HG02763 (cell line): ENCODE measurements around the gene EFCAB6.

Experiments
- ATAC-seq: cut with Tn5 transposase; IDR thresholded peaks from one replicate; pipeline ENCODE4 v1.9.1; 2021; ENCODE audit warnings: mild to moderate bottlenecking, moderate library complexity; ENCODE audit not compliant: unreplicated experiment

The EFCAB6 gene

GRCh38 chr22:43812149-43812842 lies at the start of gene EFCAB6:
TSS of gene EFCAB6 (minus strand) at chr22:43812305. CDS start at chr22:43782318, 29,987 bp downstream.
- ATAC-seq: peak; percentile 83

DNA sequence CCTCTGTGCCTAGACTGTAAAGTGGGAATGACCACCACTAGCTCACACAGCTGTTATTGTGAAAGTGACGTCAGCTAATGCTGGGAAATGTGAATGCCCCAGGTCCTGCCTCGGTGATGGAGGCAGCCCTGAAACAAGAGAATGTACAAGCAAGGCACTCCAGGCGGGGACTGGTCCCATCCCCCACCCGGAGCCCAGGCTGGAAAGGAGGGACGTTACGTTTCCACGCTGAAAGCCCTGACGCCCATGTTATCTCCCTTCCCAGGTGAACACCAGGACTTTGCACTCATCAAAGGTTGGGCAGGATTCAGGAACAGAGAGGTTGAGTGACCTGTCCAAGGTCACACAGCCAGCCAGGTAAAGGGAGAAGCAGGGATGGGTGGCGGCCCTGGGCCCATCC lies 49.4 kb upstream of the EFCAB6 start:
- ATAC-seq: no peak

- ATAC-seq: no peak
These were observed 48.7 kb upstream of the EFCAB6 start for GRCh38 chr22:43860831-43861230.

DNA sequence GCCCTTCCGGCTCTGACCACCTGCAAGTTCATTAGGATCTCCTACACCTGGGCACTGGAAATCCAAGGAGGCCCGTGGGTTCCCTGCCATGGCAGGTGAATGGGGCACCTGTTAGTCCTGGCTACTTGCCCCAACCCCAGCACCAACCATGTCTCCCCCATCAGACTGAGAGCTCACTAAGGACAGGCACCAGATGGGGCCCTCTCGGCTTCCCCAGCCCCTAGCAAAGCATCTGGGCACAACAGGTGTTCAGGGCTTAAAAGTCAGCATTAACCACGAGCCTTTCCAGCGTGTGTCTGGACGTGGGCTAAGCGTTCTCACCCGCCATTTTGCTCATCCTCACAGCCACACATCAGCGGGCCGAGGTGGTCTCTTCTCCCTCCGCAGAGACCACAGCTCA lies 48.0 kb upstream of the EFCAB6 start:
- no peak for ATAC-seq

- no peak for ATAC-seq
These were observed 47.5 kb upstream of the EFCAB6 start for GRCh38 chr22:43859621-43860020.

DNA sequence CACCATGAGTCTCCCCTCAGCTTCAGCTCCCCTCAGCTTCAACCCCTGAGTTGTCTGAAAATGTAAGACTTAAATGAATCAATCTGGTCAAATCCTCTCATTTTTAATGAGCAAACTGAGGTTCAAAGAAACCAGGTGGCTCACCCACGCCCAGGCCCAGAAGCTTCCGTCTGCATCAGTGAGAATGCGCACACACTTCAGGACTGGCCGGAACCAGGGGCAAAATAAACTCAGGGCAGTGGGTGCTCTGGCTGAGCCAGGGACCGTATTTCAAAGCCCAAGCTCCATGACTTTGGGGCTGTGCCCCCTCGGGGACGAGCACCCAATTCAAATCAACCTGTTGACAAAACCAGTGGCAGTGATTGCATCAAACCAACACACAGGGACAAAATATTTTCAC lies 47.1 kb upstream of the EFCAB6 start:
- ATAC-seq: no peak

DNA sequence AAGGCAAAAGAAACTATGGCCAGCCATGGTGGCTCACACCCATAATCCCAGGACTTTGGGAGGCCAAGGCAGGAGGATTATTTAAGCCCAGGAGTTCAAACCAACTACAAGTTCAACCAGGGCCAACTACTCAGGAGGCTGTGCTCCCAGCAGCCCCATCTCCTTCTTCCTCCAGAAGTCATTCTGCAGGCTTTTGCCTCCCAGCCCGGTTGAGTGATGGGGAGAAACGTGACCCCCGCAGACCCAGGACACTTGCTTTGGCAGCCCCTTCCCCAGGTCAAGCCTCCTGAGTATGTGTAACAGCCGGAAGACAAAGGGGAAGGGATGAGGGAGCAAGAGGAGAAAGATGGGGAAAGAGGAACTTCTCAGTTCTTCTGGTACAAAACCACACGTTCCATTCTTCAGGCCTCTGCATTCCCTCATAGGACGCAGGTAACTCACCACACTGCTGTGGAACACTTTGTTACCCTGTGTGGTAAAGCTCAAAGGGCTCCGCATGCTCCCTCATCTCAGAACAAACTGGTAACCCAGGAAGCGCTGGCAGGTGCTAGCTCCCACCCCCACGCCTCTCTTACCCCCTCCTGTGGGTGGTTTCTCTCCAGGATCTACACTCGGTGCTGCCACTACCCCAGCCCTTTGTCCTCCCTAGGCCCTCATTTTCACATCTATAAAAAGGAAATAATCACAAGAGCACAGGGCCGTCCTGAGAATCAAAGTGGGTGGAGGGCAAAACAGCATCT lies 46.2 kb upstream of the EFCAB6 start:
- no peak for ATAC-seq

- ATAC-seq: no peak
These were observed 45.3 kb upstream of the EFCAB6 start for GRCh38 chr22:43857367-43857766.

DNA sequence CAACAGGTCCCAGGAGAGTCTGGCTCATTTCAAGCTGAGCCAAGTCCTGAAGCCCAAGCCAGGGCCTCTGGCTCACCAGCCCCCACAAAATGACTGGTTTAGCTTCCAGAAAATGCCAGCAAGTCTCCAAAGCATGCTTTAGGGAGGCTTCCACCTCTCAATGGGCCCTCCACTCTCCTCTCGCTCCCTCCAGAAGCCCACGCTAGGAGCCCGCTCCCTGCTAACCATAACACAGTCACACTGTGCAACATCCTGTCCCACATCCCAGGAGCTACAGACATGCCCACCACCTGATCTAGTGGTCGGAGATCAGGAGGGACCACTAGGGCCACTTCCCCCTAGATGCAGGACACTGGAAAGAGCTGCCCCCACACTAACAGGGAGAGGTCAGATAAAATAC lies 43.3 kb upstream of the EFCAB6 start:
- ATAC-seq: no peak

DNA sequence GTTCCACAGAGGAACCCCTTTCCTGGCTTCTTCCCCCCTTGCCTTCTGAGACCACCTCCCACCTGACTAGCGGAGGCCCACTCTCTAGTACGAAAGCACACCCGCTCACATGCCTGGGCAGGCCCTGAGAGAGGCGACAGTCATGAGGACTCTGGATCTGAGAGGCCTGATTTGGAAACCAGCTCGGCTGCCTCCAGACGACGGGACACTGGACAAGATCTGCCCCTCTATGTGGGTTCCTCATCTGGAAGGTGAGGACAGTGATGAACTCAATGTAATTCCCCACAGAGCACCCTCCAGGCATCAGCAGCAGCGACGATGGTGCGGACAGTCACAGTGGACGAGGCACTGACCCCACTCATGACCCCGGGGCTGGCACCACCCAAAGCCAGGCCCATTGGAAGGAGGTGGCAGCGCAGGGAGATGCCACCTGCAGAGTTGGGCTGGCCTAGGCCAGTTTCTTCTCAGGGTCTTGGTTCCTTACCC lies 42.7 kb upstream of the EFCAB6 start:
- no peak for ATAC-seq

DNA sequence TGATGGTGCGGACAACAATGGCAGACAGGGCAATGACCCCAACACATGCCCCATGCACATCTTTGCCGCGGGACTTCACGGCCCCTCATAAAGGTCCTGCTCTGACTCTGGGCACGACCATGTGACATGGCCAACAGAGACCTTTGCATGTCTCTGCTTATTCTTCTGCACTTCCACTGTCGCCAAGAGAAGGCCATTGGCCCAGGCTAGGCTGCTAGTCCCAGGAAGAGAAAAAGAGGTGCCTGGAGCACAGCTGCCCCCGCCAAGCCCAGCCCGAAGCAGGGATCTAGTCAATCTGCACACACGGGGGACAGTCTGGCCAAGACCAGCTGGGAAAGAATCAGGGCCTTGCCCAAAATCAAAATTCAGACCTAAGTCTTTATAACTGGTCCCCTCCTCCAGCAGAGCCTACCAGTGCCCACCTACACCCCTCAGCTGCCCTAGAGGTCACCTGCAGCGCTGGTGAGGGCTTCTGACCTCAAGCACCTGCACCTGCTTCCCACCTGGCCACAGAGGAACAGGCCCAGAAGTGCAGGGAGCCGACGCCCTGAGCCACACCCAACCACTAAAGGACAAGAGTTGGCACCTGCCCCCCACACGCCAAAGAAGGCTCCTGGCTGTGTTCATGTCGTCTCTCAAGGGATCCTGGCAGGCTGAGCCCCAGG lies 42.1 kb upstream of the EFCAB6 start:
- ATAC-seq: no peak

- ATAC-seq: no peak
These were observed 41.3 kb upstream of the EFCAB6 start for GRCh38 chr22:43853328-43853931.

DNA sequence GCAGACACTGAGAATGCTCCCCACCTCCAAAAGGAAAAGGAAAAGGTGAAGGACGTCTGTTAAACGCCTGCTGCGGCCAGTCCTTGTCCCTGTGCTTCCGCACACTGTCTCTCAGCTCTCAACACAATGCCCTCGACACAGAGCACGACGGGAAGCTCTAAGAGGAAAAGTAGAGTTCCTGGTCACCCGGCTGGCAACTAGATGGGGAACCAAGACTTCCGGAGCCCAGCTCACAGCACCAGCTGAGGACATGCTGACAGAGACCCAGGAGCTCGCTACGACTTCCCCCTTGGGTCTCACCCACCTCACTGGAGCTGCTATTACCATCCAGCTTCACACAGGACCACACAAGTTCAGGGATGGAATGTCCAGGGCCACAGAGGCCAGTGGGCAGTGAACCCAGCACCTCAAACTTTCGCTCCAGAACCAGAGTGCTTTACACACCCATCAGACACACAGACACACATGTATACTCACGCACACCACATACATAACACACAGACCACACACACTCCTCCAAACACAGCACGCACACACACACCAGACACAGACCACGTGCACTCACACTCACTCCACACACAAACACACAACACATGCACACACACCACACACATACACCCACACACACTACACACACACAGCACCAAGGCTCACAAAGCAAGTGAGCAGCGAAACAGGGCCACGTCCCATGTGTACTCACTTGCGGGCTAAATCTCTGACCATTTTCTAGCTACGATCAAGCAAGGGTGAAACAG lies 40.6 kb upstream of the EFCAB6 start:
- ATAC-seq: no peak

DNA sequence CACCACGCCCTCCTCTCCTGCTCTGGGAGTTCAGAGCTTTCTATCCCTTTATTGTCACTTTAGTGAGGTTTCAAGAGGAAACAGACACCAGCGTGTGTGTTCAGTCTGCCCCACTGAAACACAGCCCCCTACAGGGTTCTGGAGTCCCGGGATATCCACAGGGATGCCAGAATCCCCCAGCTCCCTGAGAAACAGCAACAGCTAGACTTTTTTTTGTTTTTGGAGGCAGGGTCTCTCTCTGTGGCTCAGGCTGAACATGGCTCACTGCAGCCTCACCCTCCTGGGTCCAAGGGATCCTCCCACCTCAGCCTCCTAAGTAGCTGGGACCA lies 39.8 kb upstream of the EFCAB6 start:
- ATAC-seq: no peak

DNA sequence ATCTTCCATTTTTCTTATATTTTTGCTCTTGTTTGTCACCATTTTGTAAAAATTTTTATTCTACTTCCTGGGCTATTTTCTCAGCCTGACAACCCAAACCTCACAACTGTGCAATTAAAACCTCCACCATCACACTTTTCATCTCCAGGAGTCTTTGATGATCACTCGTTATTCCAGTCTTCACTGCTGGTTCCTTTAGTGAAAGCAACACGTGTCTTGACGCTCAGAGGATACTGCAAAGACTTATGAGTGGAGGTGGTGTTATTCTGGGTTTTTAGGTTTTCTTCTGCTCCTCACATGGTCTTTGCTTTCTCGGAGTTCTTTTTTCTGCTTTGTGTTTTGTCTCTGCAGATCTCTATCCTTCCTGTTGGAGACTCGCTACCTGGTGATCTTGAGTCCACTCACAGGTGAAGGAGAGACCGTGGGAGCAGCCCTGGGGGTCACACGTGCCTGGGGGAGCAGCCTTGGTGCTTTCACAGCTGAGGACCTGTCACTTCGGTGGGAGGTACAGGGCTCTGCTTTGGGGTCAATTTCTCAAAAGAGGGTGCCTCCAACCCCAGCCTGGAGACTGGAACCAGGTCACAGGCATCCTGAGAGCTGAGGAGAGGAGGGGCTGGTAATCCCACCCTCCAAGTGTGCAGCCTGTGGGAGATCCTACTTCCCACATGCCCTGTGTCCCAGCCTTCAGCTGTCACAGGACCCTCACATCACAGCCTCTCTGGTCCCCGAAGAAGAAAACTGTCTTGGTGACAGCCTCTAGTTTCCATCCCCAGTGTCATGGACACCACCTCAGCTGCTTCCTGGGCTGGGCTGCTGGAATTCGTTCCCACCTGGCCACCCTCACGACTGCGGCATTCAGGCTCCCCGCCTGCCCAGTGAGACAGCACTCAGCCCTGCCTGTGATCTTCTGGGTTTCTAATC lies 39.2 kb upstream of the EFCAB6 start:
- ATAC-seq: no peak

DNA sequence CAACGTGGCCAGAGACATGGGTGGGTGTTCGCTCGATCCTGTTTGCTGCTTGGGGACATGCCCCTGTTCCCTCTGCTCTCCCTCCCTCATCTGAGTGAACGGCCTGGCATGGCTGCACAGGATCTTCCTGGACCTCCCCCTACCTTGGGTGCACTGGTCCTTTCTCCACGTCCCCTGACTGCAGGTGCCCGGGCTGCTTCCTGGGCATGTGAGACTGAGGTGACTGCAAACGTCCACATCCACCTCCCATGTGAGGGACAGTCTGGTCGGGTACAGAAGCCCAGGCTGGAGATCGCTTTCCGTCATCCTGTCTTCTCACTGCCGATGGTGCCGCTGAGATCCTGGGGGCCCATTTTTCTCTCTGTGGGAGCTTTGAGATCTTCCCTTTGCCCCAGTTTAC lies 38.4 kb upstream of the EFCAB6 start:
- ATAC-seq: no peak

- no peak for ATAC-seq
These were observed 37.6 kb upstream of the EFCAB6 start for GRCh38 chr22:43849731-43850130.

DNA sequence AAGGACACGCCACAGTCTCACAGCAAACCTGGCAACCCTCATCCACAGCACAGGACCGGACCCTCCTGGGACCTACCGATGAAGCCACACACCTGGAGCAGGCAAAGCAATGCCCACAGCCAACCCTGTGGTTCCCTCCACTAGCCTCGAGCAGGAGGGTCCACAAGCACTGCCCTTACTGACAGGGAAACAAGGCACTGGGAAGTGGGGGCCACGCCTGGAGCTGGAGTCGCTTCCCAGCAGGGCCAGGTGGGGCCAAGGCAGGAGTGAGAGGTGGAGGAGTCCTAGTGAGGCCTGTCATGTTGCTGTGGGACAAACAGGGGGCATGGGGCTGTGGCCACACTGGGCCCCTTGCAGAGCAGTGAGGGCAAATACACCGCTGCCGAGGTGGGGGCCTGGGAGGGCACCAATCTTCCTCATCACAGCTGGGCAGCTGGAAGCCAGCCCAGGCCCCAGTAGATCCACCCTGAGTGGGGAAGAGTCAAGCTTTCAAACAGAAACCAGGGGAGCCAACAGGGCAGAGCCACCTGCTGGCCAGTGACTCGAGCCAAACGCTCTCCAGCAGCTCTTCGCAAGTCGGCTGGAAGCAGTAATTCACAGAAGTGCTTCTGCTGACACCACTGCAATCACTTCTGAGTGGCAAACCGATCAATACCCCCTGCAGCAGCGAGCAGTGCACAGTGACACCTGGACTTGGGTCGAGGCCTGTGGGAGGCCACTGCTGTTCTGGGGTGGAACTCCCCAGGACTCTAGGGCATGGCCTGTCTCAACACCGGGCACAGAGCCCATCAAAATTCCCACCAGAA lies 36.5 kb upstream of the EFCAB6 start:
- no peak for ATAC-seq
